Endothelial cell of umbilical vein (primary cell): ENCODE results near the gene RPS24. TPM values are rescaled to one million over a fixed set of nuclear protein-coding genes. Genes with fewer than 3 reads are reported as not detected.
A peak's percentile ranks its signal among the peaks of the same experiment; 100 is the strongest.

Experiments used
- BruUV-seq: library from RNA; stranded (reverse); fragments of 400-500 nt; replicated peaks from 2 replicates; lab custom pipeline; 2021; lab: Mats Ljungman, UMichigan
- CTCF ChIA-PET: fragments of 300-600, 350-600 bp; sonication (Branson Sonifier 250); formaldehyde crosslinking; loops from one replicate; lab custom pipeline; 2021; ENCODE audit warnings: antibody characterized with exemption, inconsistent platforms; lab: Charles Lee
- POLR2A ChIA-PET: fragments of 300-600, 350-600 bp; sonication (Branson Sonifier 250); formaldehyde crosslinking; loops from one replicate; lab custom pipeline; 2021; ENCODE audit warnings: antibody characterized with exemption, inconsistent platforms; lab: Charles Lee
- DNase-seq: peaks from one replicate; pipeline ENCODE4 v3.0.0-alpha.2; 2011; ENCODE audit warnings: low read depth, low spot score
- FAIRE-seq: peaks from 2 replicates; lab custom pipeline; 2011; peaks lifted over from hg19 to GRCh38; lab: Jason Lieb, UNC
- H2AFZ ChIP-seq: 2 replicates; pipeline ENCODE4 v1.6.0; 2012; ENCODE audit warnings: low read depth, low read length, control low read depth, inconsistent platforms
- H3K27ac ChIP-seq: 2 replicates; pipeline ENCODE4 v1.5.1; 2011; ENCODE audit warnings: low read depth, mild to moderate bottlenecking, control low read depth, low read length, moderate library complexity; ENCODE audit not compliant: insufficient read depth
- H3K27me3 ChIP-seq, 2 experiments: 2 replicates each; pipeline versions ENCODE4 v1.6.0 to v1.6.1; 2011; ENCODE audit warnings: low read length in 2 of 2, mixed read lengths in 1 of 2; ENCODE audit not compliant: control insufficient read depth in 2 of 2, insufficient read depth in 2 of 2
- H3K36me3 ChIP-seq, 2 experiments: 2 replicates in 1 of 2; 3 replicates in 1 of 2; pipeline ENCODE4 v1.5.1; 2011; ENCODE audit warnings: low read length in 2 of 2, mild to moderate bottlenecking in 1 of 2, moderate library complexity in 1 of 2; ENCODE audit not compliant: control insufficient read depth in 2 of 2, insufficient read depth in 2 of 2; ENCODE audit errors: extremely low read depth in 1 of 2
- H3K4me1 ChIP-seq: 3 replicates; pipeline ENCODE4 v1.5.1; 2011; ENCODE audit warnings: mild to moderate bottlenecking, low read length; ENCODE audit not compliant: control insufficient read depth, insufficient read depth; ENCODE audit errors: extremely low read depth
- H3K4me2 ChIP-seq: 2 replicates; pipeline ENCODE4 v1.6.1; 2011; ENCODE audit warnings: low read length, control low read depth, mixed read lengths; ENCODE audit not compliant: insufficient read depth
- H3K4me3 ChIP-seq, 3 experiments: fragments of 200-600 bp in 1 of 3; sonication (generic), shearing (Covaris generic) in 1 of 3; replicated peaks in 1 of 3; 2 replicates each; pipeline ENCODE4 v1.5.1; 2011 to 2016; ENCODE audit warnings: control low read depth in 3 of 3, low read length in 3 of 3, mild to moderate bottlenecking in 2 of 3, inconsistent platforms in 1 of 3, low read depth in 1 of 3, moderate library complexity in 1 of 3; ENCODE audit not compliant: insufficient read depth in 1 of 3
- H3K79me2 ChIP-seq: 2 replicates; pipeline ENCODE4 v1.6.0; 2012; ENCODE audit warnings: low read length, inconsistent platforms; ENCODE audit not compliant: control insufficient read depth, insufficient read depth
- H3K9ac ChIP-seq: replicated peaks from 2 replicates; pipeline ENCODE3; 2011; ENCODE audit warnings: low read length, control low read depth; ENCODE audit not compliant: insufficient read depth; ENCODE audit errors: extremely low read depth
- H3K9me1 ChIP-seq: replicated peaks from 3 replicates; pipeline ENCODE4 v1.6.0; 2011; ENCODE audit warnings: mild to moderate bottlenecking, low read length; ENCODE audit not compliant: control insufficient read depth, insufficient read depth; ENCODE audit errors: extremely low read depth
- H3K9me3 ChIP-seq: replicated peaks from 2 replicates; pipeline ENCODE4 v1.5.1; 2012; ENCODE audit warnings: low read length, inconsistent platforms; ENCODE audit not compliant: control insufficient read depth, insufficient read depth
- H4K20me1 ChIP-seq: replicated peaks from 2 replicates; pipeline ENCODE3; 2011; ENCODE audit warnings: mild to moderate bottlenecking, low read length; ENCODE audit not compliant: control insufficient read depth, insufficient read depth; ENCODE audit errors: extremely low read depth
- FOS ChIP-seq: IDR thresholded peaks from 2 replicates; pipeline ENCODE4 v1.6.1; 2011; ENCODE audit warnings: mild to moderate bottlenecking, low read length, moderate library complexity, borderline replicate concordance; ENCODE audit not compliant: insufficient read depth
- JUN ChIP-seq: IDR thresholded peaks from 2 replicates; pipeline ENCODE4 v1.6.1; 2011; ENCODE audit warnings: borderline replicate concordance, low read depth; ENCODE audit not compliant: insufficient read length, insufficient read depth
- MAX ChIP-seq: IDR thresholded peaks from 2 replicates; pipeline ENCODE4 v1.6.1; 2011; ENCODE audit not compliant: insufficient read depth, insufficient read length
- POLR2A ChIP-seq: IDR thresholded peaks from 2 replicates; pipeline ENCODE4 v1.6.1; 2012; ENCODE audit warnings: low read depth, mild to moderate bottlenecking, control low read depth, low read length
- POLR2AphosphoS5 ChIP-seq: IDR thresholded peaks from 2 replicates; pipeline ENCODE4 v1.6.1; 2012; ENCODE audit warnings: low read depth, mild to moderate bottlenecking, control low read depth, low read length, moderate library complexity; ENCODE audit not compliant: insufficient read depth
- dilution Hi-C: fragments of 300-500 bp; cut with MboI; formaldehyde crosslinking; loops from one replicate; pipeline ENCODE4 v1.15.0; 2019; ENCODE audit warnings: low sequenced_read_pairs; ENCODE audit not compliant: extremely low pct_ligation_motif_present
- intact Hi-C: fragments of 100-400 bp; cut with micrococcal nuclease; formaldehyde crosslinking; loops from one replicate; pipeline ENCODE4 v1.10.0; 2022
- polyA plus RNA-seq, 4 experiments: library from polyadenylated mRNA; depleted of rRNA in 3 of 4; stranded (reverse) in 3 of 4; unstranded in 1 of 4; fragments of >200 nt; gene quantifications; 2 replicates each; pipeline versions ENCODE4 v1.2.1 to v1.2.3, GENCODE V29; 2011 to 2012; ENCODE audit warnings: missing spikeins in 1 of 4
- total RNA-seq: library from RNA; stranded (reverse); gene quantifications from 2 replicates; pipeline ENCODE4 v1.2.3, GENCODE V29; 2021

Gene RPS24
- total and polyA plus RNA-seq, 2 donors (not counting 3 experiments of a cell fraction or from before 2014, with no cell fraction given): 1,446 to 2,326 TPM

GRCh38 chr10:78041170-78042057, 7.8 kb downstream of the RPS24 start:
- H4K20me1 ChIP-seq: peaks cover 18% of the 10 kb centered on the region
- peaks cover 43% of the 10 kb centered on the region for H3K4me1 ChIP-seq
- H3K9ac ChIP-seq: no peak overlapping the region
- TF ChIP-seq POLR2AphosphoS5 (peak; percentile 21), POLR2A (peak; percentile 15), MAX (no peak)
- no peak overlapping the region for H3K4me2 ChIP-seq
- H3K27me3 ChIP-seq: no peaks in the 10 kb centered on the region
- H3K27ac ChIP-seq: no peak overlapping the region
- H3K36me3 ChIP-seq: peaks cover 34 to 38% of the 10 kb centered on the region in 2 experiments
- POLR2A ChIA-PET: no interaction called here
- no peaks in the 10 kb centered on the region for H3K9me3 ChIP-seq
- DNase-seq (no peak), FAIRE-seq (no peak)
- CTCF ChIA-PET: interaction anchor here (1.0 to 1.4 kb wide), 3 partner anchors 12 to 1154 kb away, joined by 3 to 4 read pairs (median 4); partner anchors contain the start of gene POLR3A
- intact Hi-C loops (no loop called here), dilution Hi-C loops (no loop called here)
- no peak overlapping the region for H2AFZ ChIP-seq
- no peaks in the 10 kb centered on the region for H3K9me1 ChIP-seq
- no TSS peak for BruUV-seq
- no peak overlapping the region for H3K4me3 ChIP-seq
- H3K79me2 ChIP-seq: peaks cover 51% of the 10 kb centered on the region

GRCh38 chr10:78042058-78042751, 8.5 kb downstream of the RPS24 start:
- Histone ChIP-seq H3K4me1 (peaks cover 36% of the 10 kb centered on the region), H3K27ac (no peak overlapping the region), H3K27me3 (no peaks in the 10 kb centered on the region), H2AFZ (no peak overlapping the region), H3K9me3 (no peaks in the 10 kb centered on the region), H3K9me1 (no peaks in the 10 kb centered on the region), H3K36me3 (peaks cover 31 to 32% of the 10 kb centered on the region in 2 experiments), H3K4me2 (no peak overlapping the region), H3K9ac (no peak overlapping the region), H3K4me3 (no peak overlapping the region), H4K20me1 (peaks cover 18% of the 10 kb centered on the region), H3K79me2 (peaks cover 43% of the 10 kb centered on the region)
- no TSS peak for BruUV-seq
- ChIA-PET POLR2A (no interaction called here), CTCF (interaction anchor here (1.0 to 1.4 kb wide), 2 partner anchors 11 to 1153 kb away, joined by 4 read pairs; no protein-coding TSS in a partner anchor)
- intact Hi-C loops (no loop called here), dilution Hi-C loops (no loop called here)
- FAIRE-seq: no peak
- no peak for DNase-seq
- TF ChIP-seq JUN: no peak
- peak; percentile 51 for TF ChIP-seq POLR2AphosphoS5
- TF ChIP-seq POLR2A: peak; percentile 22
- TF ChIP-seq FOS: no peak
